ENCODE measurements around the gene PCDH12. TPM values are rescaled to one million over a fixed set of nuclear protein-coding genes. Genes with fewer than 3 reads are reported as not detected.

Gene PCDH12
- total RNA-seq, 1 donor from 2014 or later: 0.07 TPM

DNA sequence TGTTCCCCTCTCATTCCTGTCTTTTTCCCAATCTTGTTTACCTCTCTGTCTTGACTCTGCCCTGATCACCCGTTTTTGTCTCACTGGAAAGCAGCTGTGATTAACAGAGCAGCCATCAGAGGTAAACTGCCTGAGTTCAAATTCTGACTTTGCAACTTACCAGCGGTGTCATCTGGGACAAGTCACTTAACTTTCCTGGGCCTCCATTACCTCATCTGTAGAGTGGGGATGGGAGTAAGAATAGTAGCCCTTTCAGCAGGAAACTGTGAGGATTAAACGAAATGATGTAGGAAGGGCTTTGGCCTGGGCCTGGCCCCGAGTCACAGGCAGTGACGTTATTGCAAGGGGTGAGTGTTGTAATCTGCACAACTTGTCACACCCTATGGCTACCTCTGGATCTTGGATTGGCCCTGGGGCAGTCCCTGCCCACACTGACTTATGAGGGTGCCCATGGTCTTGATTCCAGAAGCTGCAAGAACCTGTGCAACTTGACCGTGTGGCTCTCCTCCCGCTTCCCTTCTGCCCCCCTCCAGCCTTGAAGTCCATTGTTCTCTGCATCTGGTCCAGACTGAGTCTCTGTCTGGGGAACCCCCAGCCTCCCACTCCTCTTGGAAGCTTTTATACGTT lies 657 bp upstream of the PCDH12 start:
- no peak for DNase-seq (ENCODE audit: low spot score in 2 of 2, unreplicated experiment in 2 of 2)
- no peak overlapping the region for H3K4me3 Mint-ChIP-seq

DNA sequence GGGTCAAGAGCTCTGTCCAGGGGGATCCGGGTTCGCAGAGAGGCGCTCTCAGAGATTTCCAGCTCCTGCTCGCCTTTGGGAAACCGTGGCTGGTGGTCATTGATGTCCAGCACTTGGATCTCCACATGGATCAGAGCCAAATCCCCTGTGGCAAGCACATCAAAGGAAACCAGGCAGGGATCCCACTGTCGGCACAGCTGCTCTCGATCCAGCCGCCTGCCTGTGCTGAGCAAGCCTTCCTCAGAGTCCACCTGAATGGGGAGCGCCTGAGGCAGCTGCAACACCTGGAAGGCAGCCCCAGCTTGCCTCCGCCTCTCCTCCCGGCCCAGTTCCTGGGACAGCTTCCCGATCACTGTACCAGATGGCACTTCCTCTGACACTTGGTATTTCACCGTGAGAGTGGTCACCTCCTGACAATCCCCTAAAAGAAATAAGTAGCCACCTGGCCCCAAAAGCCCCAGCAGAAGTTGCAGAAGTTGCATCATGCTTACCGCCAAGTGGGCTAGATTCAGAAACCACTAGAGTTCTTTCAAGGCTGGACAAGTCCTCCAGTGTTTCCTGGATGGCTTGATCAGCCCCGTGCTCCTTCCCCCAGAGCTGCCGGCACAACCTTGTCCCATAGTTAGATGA lies 520 bp downstream of the PCDH12 start:
- H3K27ac Mint-ChIP-seq: no peak overlapping the region
- TF ChIP-seq, protein P1, sequence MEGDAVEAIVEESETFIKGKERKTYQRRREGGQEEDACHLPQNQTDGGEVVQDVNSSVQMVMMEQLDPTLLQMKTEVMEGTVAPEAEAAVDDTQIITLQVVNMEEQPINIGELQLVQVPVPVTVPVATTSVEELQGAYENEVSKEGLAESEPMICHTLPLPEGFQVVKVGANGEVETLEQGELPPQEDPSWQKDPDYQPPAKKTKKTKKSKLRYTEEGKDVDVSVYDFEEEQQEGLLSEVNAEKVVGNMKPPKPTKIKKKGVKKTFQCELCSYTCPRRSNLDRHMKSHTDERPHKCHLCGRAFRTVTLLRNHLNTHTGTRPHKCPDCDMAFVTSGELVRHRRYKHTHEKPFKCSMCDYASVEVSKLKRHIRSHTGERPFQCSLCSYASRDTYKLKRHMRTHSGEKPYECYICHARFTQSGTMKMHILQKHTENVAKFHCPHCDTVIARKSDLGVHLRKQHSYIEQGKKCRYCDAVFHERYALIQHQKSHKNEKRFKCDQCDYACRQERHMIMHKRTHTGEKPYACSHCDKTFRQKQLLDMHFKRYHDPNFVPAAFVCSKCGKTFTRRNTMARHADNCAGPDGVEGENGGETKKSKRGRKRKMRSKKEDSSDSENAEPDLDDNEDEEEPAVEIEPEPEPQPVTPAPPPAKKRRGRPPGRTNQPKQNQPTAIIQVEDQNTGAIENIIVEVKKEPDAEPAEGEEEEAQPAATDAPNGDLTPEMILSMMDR (IDR thresholded peaks at IDR 0.05; ENCODE audit: unreplicated experiment): no peak
- no peaks in the 10 kb centered on the region for H3K9me3 Mint-ChIP-seq
- no peaks in the 10 kb centered on the region for H3K36me3 Mint-ChIP-seq
- no peak for DNase-seq (ENCODE audit: low spot score in 2 of 2, unreplicated experiment in 2 of 2)
- no peak overlapping the region for H3K4me3 Mint-ChIP-seq
- H3K27me3 Mint-ChIP-seq (ENCODE audit: low read depth): no peaks in the 10 kb centered on the region
- H3K4me1 Mint-ChIP-seq: peaks cover 10% of the 10 kb centered on the region

More for the DNA sequence above, 657 bp upstream of the PCDH12 start:
- no peak overlapping the region for H3K27ac Mint-ChIP-seq
- no peaks in the 10 kb centered on the region for H3K27me3 Mint-ChIP-seq (ENCODE audit: low read depth)
- H3K4me1 Mint-ChIP-seq: peaks cover 10% of the 10 kb centered on the region
- no peaks in the 10 kb centered on the region for H3K36me3 Mint-ChIP-seq
- no peaks in the 10 kb centered on the region for H3K9me3 Mint-ChIP-seq
- TF ChIP-seq, protein P1 (IDR thresholded peaks at IDR 0.05; ENCODE audit: unreplicated experiment): no peak

DNA sequence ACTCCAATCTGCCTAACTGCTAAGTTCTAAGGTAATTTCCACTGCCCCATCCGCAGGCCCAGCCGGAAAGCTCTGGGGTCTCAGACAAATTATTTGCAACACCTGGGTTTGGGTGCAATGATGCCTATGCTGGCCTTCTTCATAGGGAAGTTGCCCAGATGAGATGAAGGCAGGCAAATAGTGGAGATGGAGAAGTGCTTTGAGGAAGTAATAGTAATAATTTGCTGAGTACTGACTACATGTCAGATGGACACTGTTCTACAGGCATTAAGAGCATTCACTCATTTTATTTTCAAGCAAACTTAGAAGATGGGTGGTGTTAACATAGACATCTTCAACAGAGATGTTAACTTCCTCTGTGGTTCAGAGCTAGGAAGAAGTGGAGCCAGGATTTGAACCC lies 3.8 kb downstream of the PCDH12 start:
- Mint-ChIP-seq H3K27me3 (ENCODE audit: low read depth) (peaks cover 5% of the 10 kb centered on the region), H3K4me1 (peaks cover 3% of the 10 kb centered on the region), H3K36me3 (no peaks in the 10 kb centered on the region), H3K9me3 (no peaks in the 10 kb centered on the region), H3K27ac (no peak overlapping the region), H3K4me3 (no peak overlapping the region)
- DNase-seq (ENCODE audit: low spot score in 2 of 2, unreplicated experiment in 2 of 2): no peak
- TF ChIP-seq, protein P1 (IDR thresholded peaks at IDR 0.05; ENCODE audit: unreplicated experiment): no peak

- no peak overlapping the region for H3K27ac Mint-ChIP-seq
- H3K4me3 Mint-ChIP-seq: no peak overlapping the region
- H3K9me3 Mint-ChIP-seq: no peaks in the 10 kb centered on the region
- no peak for DNase-seq (ENCODE audit: low spot score in 2 of 2, unreplicated experiment in 2 of 2)
- no peaks in the 10 kb centered on the region for H3K36me3 Mint-ChIP-seq
- no peaks in the 10 kb centered on the region for H3K4me1 Mint-ChIP-seq
- TF ChIP-seq, protein P1 (IDR thresholded peaks at IDR 0.05; ENCODE audit: unreplicated experiment): no peak
- H3K27me3 Mint-ChIP-seq (ENCODE audit: low read depth): peaks cover 5% of the 10 kb centered on the region
These were observed 6.0 kb downstream of the PCDH12 start for GRCh38 chr5:141952020-141952419.

- no peak for DNase-seq (ENCODE audit: low spot score in 2 of 2, unreplicated experiment in 2 of 2)
- no peaks in the 10 kb centered on the region for H3K36me3 Mint-ChIP-seq
- peaks cover 5% of the 10 kb centered on the region for H3K27me3 Mint-ChIP-seq (ENCODE audit: low read depth)
- no peaks in the 10 kb centered on the region for H3K4me1 Mint-ChIP-seq
- no peak overlapping the region for H3K4me3 Mint-ChIP-seq
- no peak overlapping the region for H3K27ac Mint-ChIP-seq
- TF ChIP-seq, protein P1 (IDR thresholded peaks at IDR 0.05; ENCODE audit: unreplicated experiment): peak; percentile 64
- no peaks in the 10 kb centered on the region for H3K9me3 Mint-ChIP-seq
These were observed 6.6 kb downstream of the PCDH12 start for GRCh38 chr5:141951332-141951781.
